OCI-LY3 (cell line): ENCODE measurements around the gene POLR3K.

Experiments
- CTCF ChIP-seq: fragments of 200-600, 300-600 bp; sonication (generic); IDR thresholded peaks from 2 replicates; pipeline ENCODE4 v1.5.1; 2014; ENCODE audit warnings: antibody characterized with exemption, low read length, low read depth
- EZH2phosphoT487 ChIP-seq: fragments of 200-600 bp; shearing (Covaris generic); IDR thresholded peaks from 2 replicates; pipeline ENCODE4 v1.6.1; 2018; ENCODE audit warnings: antibody characterized with exemption, mixed run types, low read depth

GRCh38 chr16:85865-86264, 32.5 kb upstream of the POLR3K start:
- TF ChIP-seq CTCF, result no peak
- no peak for TF ChIP-seq EZH2phosphoT487
